HCT116 (cell line): ENCODE data around the gene IL31RA. TPM values are rescaled to one million over a fixed set of nuclear protein-coding genes. Genes with fewer than 3 reads are reported as not detected.

ENCODE experiments used
- ATAC-seq: fragments of 200-7000 bp; cut with Tn5 transposase; 2 replicates; pipeline ENCODE4 v1.9.1; 2020; ENCODE audit warnings: mild to moderate bottlenecking, moderate library complexity
- BruUV-seq: library from RNA; stranded (reverse); fragments of 400-500 nt; replicated peaks from 2 replicates; lab custom pipeline; 2021; lab: Mats Ljungman, UMichigan
- CTCF ChIA-PET: fragments of 300-600 bp; sonication (Branson Sonifier 250); formaldehyde crosslinking; loops from one replicate; lab custom pipeline; 2021; ENCODE audit warnings: antibody characterized with exemption; lab: Charles Lee
- POLR2A ChIA-PET: fragments of 300-600, 350-600 bp; sonication (Branson Sonifier 250); formaldehyde crosslinking; loops from one replicate; lab custom pipeline; 2021; ENCODE audit warnings: antibody characterized with exemption; lab: Charles Lee
- RAD21 ChIA-PET, 2 experiments: fragments of 300-600 bp; sonication (Branson Sonifier 250); formaldehyde crosslinking; loops; one replicate each; lab custom pipeline; 2023; ENCODE audit warnings: low total read pairs in 2 of 2; ENCODE audit not compliant: uncharacterized antibody in 2 of 2, unreplicated experiment in 2 of 2, low non-redundant PET in 1 of 2; lab: Charles Lee
- DNase-seq: peaks from one replicate; pipeline ENCODE4 v3.0.0-alpha.2; 2010; ENCODE audit warnings: low read depth, low spot score
- H2AFZ ChIP-seq: fragments of 200-600 bp; shearing (Covaris generic), sonication (generic); 2 replicates; pipeline ENCODE4 v1.6.1; 2017; ENCODE audit warnings: low read depth, mixed run types, mixed read lengths, antibody characterized with exemption, low read length; ENCODE audit not compliant: poor library complexity, severe bottlenecking
- H3K27ac ChIP-seq: 2 replicates; pipeline ENCODE4 v1.5.1; 2012; ENCODE audit warnings: low read depth, low read length
- H3K27me3 ChIP-seq: fragments of 200-600 bp; sonication (generic); 2 replicates; pipeline ENCODE4 v1.6.1; 2016; ENCODE audit warnings: mixed run types, low read length, mixed read lengths; ENCODE audit not compliant: insufficient read depth
- H3K36me3 ChIP-seq, 2 experiments: fragments of 200-500 bp in 1 of 2; fragments of 200-600 bp in 1 of 2; sonication (Bioruptor generic) in 1 of 2; sonication (generic) in 1 of 2; 2 replicates each; pipeline versions ENCODE4 v1.5.1 to v1.6.1; 2014 to 2016; ENCODE audit warnings: low read length in 2 of 2, inconsistent platforms in 1 of 2, mixed read lengths in 1 of 2, mixed run types in 1 of 2; ENCODE audit not compliant: insufficient read depth in 2 of 2, control insufficient read depth in 1 of 2
- H3K4me1 ChIP-seq, 2 experiments: fragments of 200-600 bp in 1 of 2; sonication (generic) in 1 of 2; 2 replicates each; pipeline versions ENCODE4 v1.5.1 to v1.6.1; 2012 to 2017; ENCODE audit warnings: low read length in 2 of 2, inconsistent platforms in 1 of 2, mild to moderate bottlenecking in 1 of 2, mixed read lengths in 1 of 2, mixed run types in 1 of 2, moderate library complexity in 1 of 2; ENCODE audit not compliant: insufficient read depth in 2 of 2, control insufficient read depth in 1 of 2
- H3K4me2 ChIP-seq: fragments of 200-600 bp; sonication (generic); 2 replicates; pipeline ENCODE4 v1.6.1; 2017; ENCODE audit warnings: mixed run types, low read length, mixed read lengths
- H3K4me3 ChIP-seq, 2 experiments: fragments of 200-600 bp in 1 of 2; sonication (generic) in 1 of 2; replicated peaks in 1 of 2; 2 replicates each; pipeline ENCODE4 v1.5.1; 2011 to 2016; ENCODE audit warnings: low read length in 2 of 2, control low read depth in 1 of 2, low read depth in 1 of 2, mild to moderate bottlenecking in 1 of 2, mixed read lengths in 1 of 2, mixed run types in 1 of 2
- H3K79me2 ChIP-seq: fragments of 200-600 bp; sonication (generic); 2 replicates; pipeline ENCODE4 v1.6.1; 2017; ENCODE audit warnings: mild to moderate bottlenecking, mixed run types, low read length, moderate library complexity, mixed read lengths; ENCODE audit not compliant: insufficient read depth
- H3K9ac ChIP-seq: fragments of 200-600 bp; sonication (generic); 2 replicates; pipeline ENCODE4 v1.6.1; 2016; ENCODE audit warnings: low read length, mixed read lengths
- H3K9me2 ChIP-seq: fragments of 200-600 bp; sonication (generic), shearing (Covaris generic); 2 replicates; pipeline ENCODE4 v1.6.1; 2017; ENCODE audit warnings: mixed run types, mild to moderate bottlenecking, moderate library complexity; ENCODE audit not compliant: insufficient read depth
- H3K9me3 ChIP-seq, 2 experiments: fragments of 200-500 bp in 1 of 2; fragments of 200-600 bp in 1 of 2; sonication (Bioruptor generic) in 1 of 2; sonication (generic) in 1 of 2; 2 replicates each; pipeline ENCODE4 v1.6.1; 2014 to 2017; ENCODE audit warnings: low read length in 2 of 2, mixed read lengths in 2 of 2, inconsistent platforms in 1 of 2, low read depth in 1 of 2, mild to moderate bottlenecking in 1 of 2, mixed run types in 1 of 2, moderate library complexity in 1 of 2; ENCODE audit not compliant: control insufficient read depth in 1 of 2, insufficient read depth in 1 of 2
- H4K20me1 ChIP-seq: fragments of 200-600 bp; sonication (generic), shearing (Covaris generic); 2 replicates; pipeline ENCODE4 v1.6.1; 2017; ENCODE audit warnings: mixed run types, mild to moderate bottlenecking, moderate library complexity; ENCODE audit not compliant: insufficient read depth
- ATF3 ChIP-seq: IDR thresholded peaks from 2 replicates; pipeline ENCODE4 v1.6.1; 2012
- CBX3 ChIP-seq: IDR thresholded peaks from 2 replicates; pipeline ENCODE4 v1.6.1; 2012; ENCODE audit warnings: low read depth
- CTCF ChIP-seq, 3 experiments: fragments of 200-600 bp in 1 of 3; sonication (generic) in 1 of 3; IDR thresholded peaks in 2 of 3; conservative IDR thresholded peaks in 1 of 3; 2 replicates each; pipeline ENCODE4 v1.5.1; 2012 to 2017; ENCODE audit warnings: low read depth in 2 of 3, low read length in 2 of 3, antibody characterized with exemption in 1 of 3, borderline replicate concordance in 1 of 3, control low read depth in 1 of 3, mild to moderate bottlenecking in 1 of 3, mixed read lengths in 1 of 3, mixed run types in 1 of 3, moderate library complexity in 1 of 3; ENCODE audit not compliant: insufficient read depth in 1 of 3
- EGR1 ChIP-seq: IDR thresholded peaks from 2 replicates; pipeline ENCODE4 v1.6.1; 2012; ENCODE audit warnings: low read depth
- EZH2 ChIP-seq: fragments of 200-600 bp; sonication (generic); IDR thresholded peaks from 2 replicates; pipeline ENCODE4 v1.6.1; 2017; ENCODE audit warnings: antibody characterized with exemption, mixed run types
- EZH2phosphoT487 ChIP-seq: fragments of 200-600 bp; IDR thresholded peaks from 2 replicates; pipeline ENCODE4 v1.6.1; 2018; ENCODE audit warnings: antibody characterized with exemption, borderline replicate concordance
- JUND ChIP-seq: IDR thresholded peaks from 2 replicates; pipeline ENCODE4 v1.6.1; 2012
- POLR2AphosphoS5 ChIP-seq: IDR thresholded peaks from 2 replicates; pipeline ENCODE4 v1.6.1; 2011; ENCODE audit warnings: mild to moderate bottlenecking, low read depth, low read length, moderate library complexity
- RAD21 ChIP-seq: IDR thresholded peaks from 2 replicates; pipeline ENCODE4 v1.6.1; 2012; ENCODE audit warnings: low read depth, mild to moderate bottlenecking
- REST ChIP-seq: IDR thresholded peaks from 2 replicates; pipeline ENCODE4 v1.6.1; 2012; ENCODE audit warnings: low read depth
- SP1 ChIP-seq: IDR thresholded peaks from 2 replicates; pipeline ENCODE4 v1.6.1; 2012; ENCODE audit warnings: low read depth
- SRF ChIP-seq: IDR thresholded peaks from 2 replicates; pipeline ENCODE4 v1.6.1; 2012; ENCODE audit warnings: low read depth
- TCF7L2 ChIP-seq: IDR thresholded peaks from 2 replicates; pipeline ENCODE4 v1.7.0; 2011; ENCODE audit warnings: borderline replicate concordance, inconsistent platforms; ENCODE audit not compliant: insufficient read depth, insufficient read length; ENCODE audit errors: extremely low read depth
- YY1 ChIP-seq: IDR thresholded peaks from 2 replicates; pipeline ENCODE4 v1.6.1; 2011; ENCODE audit warnings: low read length, low read depth, moderate library complexity, mild to moderate bottlenecking; ENCODE audit not compliant: insufficient replicate concordance; ENCODE audit errors: extremely low read depth
- ZBTB33 ChIP-seq: IDR thresholded peaks from 2 replicates; pipeline ENCODE4 v1.6.1; 2011; ENCODE audit warnings: mild to moderate bottlenecking, low read length, moderate library complexity; ENCODE audit not compliant: insufficient replicate concordance; ENCODE audit errors: extremely low read depth
- ZFX ChIP-seq: fragments of 450-650 bp; IDR thresholded peaks from 2 replicates; pipeline ENCODE4 v1.6.1; 2017
- intact Hi-C: fragments of 100-400 bp; cut with micrococcal nuclease; formaldehyde crosslinking; loops from 2 replicates; pipeline ENCODE4 v1.10.0; 2022
- total RNA-seq: library from RNA; stranded (reverse); gene quantifications from one replicate; pipeline ENCODE4 v1.2.1, GENCODE V29; 2021; ENCODE audit not compliant: unreplicated experiment

The IL31RA gene
- total RNA-seq, 1 experiment from 2014 or later, result 0.59 TPM

GRCh38 chr5:55927861-55928655, 76.9 kb downstream of the IL31RA start:
- Histone ChIP-seq H3K36me3 (no peaks in the 10 kb centered on the region), H3K4me2 (no peak overlapping the region), H3K4me1 (no peaks in the 10 kb centered on the region), H3K27me3 (no peaks in the 10 kb centered on the region), H4K20me1 (no peaks in the 10 kb centered on the region), H3K79me2 (no peaks in the 10 kb centered on the region), H3K27ac (no peak overlapping the region), H3K9me3 (no peaks in the 10 kb centered on the region), H3K9ac (no peak overlapping the region), H3K9me2 (no peaks in the 10 kb centered on the region), H3K4me3 (no peak overlapping the region), H2AFZ (no peak overlapping the region)
- DNase-seq (no peak), ATAC-seq (no peak)
- intact Hi-C loops, result loop anchor here (10.0 kb wide), 1 partner anchor 603 kb away; no protein-coding TSS in a partner anchor
- RAD21 ChIA-PET, result no interaction called here
- no TSS peak for BruUV-seq
- CTCF ChIA-PET, result no interaction called here
- TF ChIP-seq POLR2AphosphoS5 (no peak), JUND (no peak), SRF (no peak), REST (no peak), EZH2 (no peak), ZBTB33 (no peak), EGR1 (no peak), CBX3 (no peak), RAD21 (no peak), ZFX (no peak), CTCF (IDR thresholded peaks at IDR 0.05 in 2 of 3, conservative IDR thresholded peaks at IDR 0.05 in 1 of 3; ENCODE audit: borderline replicate concordance in 1 of 3, insufficient read depth in 1 of 3, low read depth in 2 of 3, low read length in 2 of 3) (no peak), YY1 (no peak), SP1 (no peak), ATF3 (no peak), EZH2phosphoT487 (no peak), TCF7L2 (no peak)
- POLR2A ChIA-PET, result no interaction called here
